Cardiac septum (tissue), 1 donor: ENCODE results near the gene GNAI3. TPM values are rescaled to one million over a fixed set of nuclear protein-coding genes. Genes with fewer than 3 reads are reported as not detected.

ENCODE experiments used
- DNase-seq: peaks from one replicate; pipeline ENCODE4 v3.0.0-alpha.2; 2020; ENCODE audit warnings: low spot score
- intact Hi-C: fragments of 100-400 bp; cut with DNase I; formaldehyde crosslinking; loops from one replicate; pipeline ENCODE4 v1.14.0; 2022
- total RNA-seq: library from RNA; stranded (reverse); fragmentation: NEBNext Ultra II Directional; extraction: Animal tissue kit (Norgen Biotek cat#: 25700); gene quantifications from one replicate; pipeline ENCODE4 v1.2.1, GENCODE V29; 2021
- donor health status: DM: no; HTN: no; CAD: no.

GNAI3 gene
- total RNA-seq, 1 donor from 2014 or later: 3.9 TPM

DNA sequence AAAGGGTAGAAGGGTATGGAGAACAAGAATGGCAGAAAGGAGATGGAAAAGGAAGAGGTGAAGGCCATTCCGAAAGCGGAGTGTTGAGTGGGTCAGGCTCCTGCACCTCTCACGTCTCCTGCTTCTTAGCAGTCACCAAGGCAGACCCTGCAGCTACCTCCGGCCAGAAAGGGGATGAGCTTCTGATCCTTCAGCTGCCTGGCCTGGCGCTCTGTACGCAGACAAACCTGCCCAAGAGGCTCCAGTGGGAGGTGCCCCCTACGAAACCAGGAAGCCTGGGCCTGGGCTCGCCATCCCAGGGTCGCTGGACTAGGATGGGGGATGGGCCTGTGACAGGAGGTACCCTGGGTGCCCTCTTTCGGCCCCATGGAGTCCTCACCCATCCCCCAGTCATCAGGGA is 5.8 kb upstream of the GNAI3 start:
- peak; percentile 61 for DNase-seq
- intact Hi-C loops: no loop called here

DNA sequence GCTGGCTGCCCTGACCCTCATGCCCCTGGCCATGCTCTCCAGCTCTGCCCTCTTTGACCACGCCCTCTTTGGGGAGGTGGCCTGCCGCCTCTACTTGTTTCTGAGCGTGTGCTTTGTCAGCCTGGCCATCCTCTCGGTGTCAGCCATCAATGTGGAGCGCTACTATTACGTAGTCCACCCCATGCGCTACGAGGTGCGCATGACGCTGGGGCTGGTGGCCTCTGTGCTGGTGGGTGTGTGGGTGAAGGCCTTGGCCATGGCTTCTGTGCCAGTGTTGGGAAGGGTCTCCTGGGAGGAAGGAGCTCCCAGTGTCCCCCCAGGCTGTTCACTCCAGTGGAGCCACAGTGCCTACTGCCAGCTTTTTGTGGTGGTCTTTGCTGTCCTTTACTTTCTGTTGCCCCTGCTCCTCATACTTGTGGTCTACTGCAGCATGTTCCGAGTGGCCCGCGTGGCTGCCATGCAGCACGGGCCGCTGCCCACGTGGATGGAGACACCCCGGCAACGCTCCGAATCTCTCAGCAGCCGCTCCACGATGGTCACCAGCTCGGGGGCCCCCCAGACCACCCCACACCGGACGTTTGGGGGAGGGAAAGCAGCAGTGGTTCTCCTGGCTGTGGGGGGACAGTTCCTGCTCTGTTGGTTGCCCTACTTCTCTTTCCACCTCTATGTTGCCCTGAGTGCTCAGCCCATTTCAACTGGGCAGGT is 5.0 kb upstream of the GNAI3 start:
- intact Hi-C loops: no loop called here
- DNase-seq: peak; percentile 57

DNA sequence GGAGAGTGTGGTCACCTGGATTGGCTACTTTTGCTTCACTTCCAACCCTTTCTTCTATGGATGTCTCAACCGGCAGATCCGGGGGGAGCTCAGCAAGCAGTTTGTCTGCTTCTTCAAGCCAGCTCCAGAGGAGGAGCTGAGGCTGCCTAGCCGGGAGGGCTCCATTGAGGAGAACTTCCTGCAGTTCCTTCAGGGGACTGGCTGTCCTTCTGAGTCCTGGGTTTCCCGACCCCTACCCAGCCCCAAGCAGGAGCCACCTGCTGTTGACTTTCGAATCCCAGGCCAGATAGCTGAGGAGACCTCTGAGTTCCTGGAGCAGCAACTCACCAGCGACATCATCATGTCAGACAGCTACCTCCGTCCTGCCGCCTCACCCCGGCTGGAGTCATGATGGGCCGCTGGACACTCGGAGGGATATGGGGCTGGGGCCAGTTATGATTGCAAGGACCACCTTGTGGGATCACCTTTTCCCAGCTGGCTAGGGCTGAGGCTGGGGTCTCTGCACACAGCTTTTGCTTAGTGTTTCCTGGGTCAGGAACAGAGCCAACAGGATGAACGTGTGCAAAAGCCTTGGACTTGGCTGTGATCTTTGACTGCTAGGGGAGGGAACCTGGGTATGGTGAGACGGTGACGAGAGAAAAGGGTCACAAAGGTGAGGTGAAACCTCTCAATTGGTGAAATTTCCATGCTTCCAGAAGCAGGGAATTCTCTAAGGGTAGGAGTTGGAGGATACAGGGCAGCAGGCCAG is 4.3 kb upstream of the GNAI3 start:
- intact Hi-C loops: no loop called here
- peak; percentile 68 for DNase-seq

DNA sequence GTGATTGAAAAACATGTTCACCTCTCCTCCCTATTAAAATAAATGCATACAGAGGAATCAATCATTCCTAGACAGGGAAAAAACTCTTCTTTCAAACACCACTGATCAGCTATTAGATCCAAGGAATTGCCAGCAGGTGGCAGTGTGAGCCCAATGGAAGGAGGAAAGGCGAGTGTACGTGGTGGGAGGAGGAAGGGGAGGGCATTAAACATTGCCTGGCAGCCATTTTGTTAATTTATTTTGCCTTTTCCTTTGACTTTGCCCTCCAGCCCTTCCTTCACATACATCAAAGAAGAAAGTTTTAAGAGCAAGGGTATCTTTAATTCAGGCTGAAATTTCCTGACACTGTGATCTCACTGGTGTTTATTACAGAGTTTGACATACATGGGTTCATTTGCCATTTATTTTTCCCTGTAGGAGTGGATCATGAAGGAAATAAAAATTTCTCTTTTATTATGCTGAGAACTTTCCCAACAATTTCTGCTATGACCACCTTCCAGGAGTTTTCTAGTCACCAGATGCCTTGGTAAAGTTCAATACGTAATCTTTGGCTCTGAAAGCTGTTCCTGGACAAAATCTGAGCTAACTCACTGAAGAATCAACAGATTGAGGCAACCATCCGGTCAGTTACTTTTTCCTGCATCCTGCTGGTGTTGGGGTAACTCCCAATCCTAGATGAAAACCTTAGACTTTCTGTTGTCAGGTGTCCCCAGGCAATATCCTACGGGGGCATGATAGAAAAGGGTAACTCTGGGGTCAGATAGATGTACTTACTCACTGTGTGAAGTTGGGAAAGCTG is 1.9 kb upstream of the GNAI3 start:
- peak; percentile 92 for DNase-seq
- intact Hi-C loops: loop anchor here (1.0 to 5.0 kb wide), 3 partner anchors 82 to 436 kb away; partner anchors contain the start of gene AHCYL1

DNA sequence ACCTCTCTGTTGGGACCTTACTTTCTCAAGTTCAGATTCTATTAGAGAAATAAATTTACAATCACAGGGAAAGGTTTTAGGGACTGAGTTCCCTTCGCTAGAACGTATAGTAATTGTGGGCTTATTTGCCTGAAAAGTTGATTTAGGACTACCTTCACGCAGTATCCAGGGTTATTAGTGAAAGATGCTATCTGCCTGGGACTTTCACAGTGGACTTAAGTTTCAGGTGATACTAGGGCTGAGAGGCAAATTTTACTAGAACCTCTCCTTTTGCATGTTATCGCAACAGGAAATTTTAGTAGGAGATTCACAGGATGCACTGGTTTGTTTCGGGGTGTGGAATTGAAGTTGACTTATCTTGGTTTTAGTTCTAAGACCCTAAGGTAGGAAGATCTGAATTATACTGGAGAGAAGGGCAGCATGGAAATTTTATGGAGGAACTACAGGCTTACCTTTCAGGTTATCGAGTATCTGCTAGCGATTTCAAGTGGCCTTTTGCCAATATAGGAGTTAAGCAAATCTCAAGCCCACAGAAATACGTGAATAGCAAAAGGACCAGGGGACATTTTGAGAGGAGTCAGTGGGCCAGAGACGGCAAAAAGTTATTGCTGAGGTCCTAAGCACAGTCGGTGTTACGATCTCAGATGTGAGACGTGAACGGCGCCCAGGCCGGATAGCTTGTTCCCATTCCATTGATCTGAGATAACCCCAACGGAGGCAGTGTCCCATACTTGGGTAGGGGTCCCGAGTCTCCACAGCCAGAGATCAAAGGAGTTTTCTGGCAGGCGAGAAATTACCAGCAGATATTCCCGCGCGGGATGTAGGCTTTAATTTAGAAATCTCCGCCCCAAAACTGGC is 723 bp upstream of the GNAI3 start:
- intact Hi-C loops: loop anchor here (2.0 to 5.0 kb wide), 3 partner anchors 73 to 435 kb away; partner anchors contain the start of gene AHCYL1
- no peak for DNase-seq

DNA sequence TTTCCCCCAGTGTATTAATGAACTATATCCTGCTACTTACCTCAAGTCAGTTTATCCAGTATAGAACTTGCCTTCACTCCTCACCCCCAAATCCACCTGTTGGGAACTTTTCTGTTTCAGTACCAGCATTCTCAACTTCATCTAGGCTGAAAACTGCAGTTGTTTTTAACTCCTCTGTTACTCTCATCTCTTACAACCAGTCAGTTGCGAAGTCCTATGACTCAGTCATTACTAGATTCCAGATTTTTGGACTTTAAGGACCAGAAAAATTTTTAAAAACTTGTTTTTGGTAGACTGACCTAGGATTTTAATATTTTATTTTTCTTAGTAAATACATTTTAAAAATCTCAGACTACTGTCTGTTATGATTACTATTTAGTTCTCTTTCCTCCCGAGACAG is 8.1 kb downstream of the GNAI3 start:
- no peak for DNase-seq
- intact Hi-C loops: no loop called here

DNA sequence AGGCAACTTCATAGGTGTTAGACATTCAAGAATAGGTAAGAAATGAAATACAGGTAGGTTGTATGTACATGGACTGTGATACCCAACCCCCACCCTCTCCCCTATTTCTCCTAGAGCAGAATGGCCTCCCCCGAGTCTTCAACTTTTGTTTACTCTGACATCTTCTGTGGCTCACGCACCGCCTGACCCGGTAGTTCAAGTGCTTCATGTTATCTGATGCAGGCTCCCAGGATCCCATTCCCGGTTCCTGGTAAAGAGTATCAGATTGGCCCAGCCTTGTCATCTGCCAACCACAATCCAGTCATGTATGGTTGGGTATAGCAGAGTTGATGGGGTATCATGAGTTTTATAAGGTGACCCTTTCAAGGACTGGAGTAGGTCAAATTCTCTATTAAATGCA is 9.1 kb downstream of the GNAI3 start:
- DNase-seq: no peak
- intact Hi-C loops: no loop called here

DNA sequence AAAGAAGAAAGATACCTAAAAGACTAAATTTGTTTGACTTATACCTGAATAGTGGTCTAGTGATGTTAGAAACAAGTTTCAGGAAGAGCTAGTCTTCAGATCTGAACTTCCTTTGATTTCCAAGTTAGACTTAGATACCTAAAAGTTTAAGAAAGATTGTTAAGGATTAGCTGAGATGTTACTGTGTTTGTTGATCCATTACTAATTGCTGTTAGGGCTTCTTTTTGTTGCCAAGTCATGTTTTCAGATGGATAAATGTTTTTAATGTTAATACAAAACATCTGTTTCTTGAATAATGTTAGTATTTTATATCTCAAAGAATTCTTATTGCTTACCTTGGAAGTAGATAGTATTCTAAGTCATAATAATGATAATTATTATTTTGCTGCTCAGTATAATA is 11.6 kb downstream of the GNAI3 start:
- intact Hi-C loops: no loop called here
- DNase-seq: no peak

DNA sequence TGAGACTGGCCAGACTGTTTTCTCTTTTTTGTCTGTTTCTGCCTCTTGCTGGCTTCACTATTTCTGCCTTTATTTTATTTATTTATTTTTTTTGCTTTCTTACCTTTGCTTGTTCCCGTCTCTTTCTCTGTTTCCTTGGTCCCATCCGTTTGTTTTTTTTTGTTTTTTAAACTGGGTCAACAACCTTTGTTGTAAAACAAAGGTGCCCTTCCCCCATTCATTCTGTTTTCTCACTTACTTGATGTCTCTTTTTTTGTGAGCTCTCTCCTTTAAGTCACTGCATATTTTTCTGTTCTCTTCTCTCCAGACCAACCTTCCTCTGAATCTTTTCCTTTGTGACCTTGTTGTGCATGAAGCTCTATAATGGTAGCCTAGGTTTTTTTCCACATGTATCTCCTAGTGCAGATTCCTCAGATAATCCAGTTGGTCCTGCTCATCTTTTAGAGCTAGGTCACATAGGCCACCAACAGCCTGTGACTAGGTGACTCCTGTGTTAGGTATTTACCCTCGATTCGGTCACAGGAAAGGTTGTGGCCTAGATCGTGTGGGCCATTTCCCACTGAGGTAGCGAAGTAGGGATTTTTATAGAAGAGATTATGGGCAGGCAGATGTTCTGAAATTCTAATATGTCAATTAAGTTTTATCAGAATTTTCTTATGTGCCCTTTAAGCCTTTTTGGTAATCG is 15.9 kb downstream of the GNAI3 start:
- DNase-seq: no peak
- intact Hi-C loops: no loop called here

DNA sequence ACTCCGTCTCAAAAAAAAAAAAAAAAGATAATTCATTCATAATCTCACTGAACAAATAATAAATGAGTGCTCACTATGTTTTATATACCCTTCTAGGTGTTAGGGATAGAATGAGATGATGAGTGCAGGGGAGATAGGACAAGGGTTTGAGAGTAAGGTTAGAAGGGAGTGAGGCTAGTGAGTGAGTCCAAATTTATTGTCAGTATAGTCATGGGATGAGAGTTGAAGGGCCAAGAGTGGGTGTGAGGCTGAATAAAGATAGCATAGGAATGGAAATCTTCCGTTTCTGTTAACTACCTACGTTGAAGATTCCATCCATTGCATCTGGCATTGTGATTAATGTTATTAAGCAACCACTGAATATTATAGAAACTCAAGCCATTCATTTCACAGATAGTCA is 16.8 kb downstream of the GNAI3 start:
- intact Hi-C loops: no loop called here
- no peak for DNase-seq

DNA sequence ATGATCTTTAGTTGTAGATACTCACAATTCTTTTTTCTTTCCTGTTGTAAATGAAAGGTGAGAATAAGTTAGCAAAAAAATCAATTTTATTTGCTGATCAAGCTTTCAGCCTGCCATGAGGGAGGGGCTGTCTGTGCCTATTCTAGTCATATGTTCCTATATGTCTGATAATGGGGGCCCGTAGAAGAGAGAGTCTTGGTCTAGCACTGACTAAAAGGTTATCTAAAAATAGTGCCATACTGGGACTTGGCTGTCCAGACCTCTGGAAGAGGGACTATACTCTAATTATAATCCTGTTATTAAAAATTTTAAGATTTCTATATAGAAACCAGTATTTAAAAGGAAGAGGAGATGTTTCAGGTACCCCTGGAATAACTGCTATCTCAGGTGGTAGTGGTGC is 18.6 kb downstream of the GNAI3 start:
- no peak for DNase-seq
- intact Hi-C loops: no loop called here

DNA sequence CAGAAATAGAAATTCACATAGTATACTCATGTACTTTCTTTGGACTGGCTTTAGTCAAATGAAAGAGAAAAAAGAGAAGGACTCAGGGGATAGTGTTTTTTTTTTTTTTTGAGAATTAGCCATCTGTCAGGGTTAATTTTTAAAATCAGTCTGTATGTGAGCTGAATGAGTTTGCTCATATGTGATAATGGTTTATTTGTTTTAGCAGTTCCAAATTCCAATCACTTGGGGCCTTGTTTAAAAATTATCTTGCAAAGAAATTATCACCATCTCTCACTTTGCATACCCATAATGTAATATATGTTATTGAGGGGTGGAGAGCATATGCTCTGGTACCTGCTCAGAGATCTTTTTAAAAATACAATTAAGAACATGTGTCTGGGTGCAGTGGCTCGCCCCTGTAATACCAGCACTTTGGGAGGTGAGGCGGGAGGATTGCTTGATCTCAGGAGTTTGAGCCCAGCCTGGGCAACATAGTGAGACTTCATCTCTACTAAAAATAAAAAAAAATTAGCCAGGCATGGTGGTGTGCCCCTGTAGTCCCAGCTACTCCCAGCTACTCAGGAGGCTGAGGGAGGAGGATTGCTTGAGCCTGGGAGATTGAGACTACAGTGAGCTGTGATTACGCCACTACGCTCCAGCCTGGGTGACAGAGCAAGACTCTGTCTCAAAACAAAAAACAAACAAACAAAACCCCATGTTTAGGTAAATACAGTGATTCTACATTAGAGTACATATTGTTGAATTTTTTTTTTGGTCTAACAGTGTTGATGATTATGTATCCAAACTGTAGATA is 19.7 kb downstream of the GNAI3 start:
- DNase-seq: no peak
- intact Hi-C loops: no loop called here

DNA sequence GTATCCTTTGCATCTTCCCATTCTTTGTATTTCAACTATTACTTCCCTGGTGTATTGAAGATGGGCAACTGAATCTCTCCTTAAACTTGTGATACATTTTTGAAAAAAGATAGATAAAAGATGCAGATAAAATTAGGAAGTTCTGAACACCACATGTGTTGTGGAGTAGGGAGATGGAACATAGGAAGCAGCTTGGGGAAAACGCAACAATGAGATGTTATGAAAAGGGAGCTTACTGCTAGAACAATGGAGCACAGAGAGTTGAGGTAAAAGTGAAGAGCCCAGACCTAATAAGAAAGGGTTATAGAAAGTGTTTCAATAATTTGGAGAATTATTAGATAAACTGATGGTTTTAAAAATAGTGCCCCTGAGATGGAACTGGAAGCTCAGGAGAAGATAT is 20.9 kb downstream of the GNAI3 start:
- DNase-seq: no peak
- intact Hi-C loops: no loop called here

DNA sequence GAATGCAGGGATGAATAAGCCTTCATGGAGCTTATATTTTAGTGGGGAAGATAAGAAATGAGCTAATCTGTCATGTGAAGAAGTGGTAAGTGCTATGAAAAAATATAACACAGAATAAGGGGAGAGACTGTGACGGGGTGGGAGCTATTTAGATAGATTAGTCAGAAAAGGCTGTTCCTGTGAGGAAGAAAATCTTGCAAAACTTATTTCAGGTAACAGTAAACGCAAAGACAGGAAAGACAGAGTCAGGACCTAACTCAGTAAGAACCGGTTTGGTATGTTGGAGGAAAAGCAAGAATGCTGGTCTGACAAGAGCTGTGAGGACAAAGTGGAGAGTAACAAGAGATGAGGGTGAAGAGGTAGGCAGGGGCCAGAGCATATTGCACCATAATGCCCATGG is 22.0 kb downstream of the GNAI3 start:
- DNase-seq: no peak
- intact Hi-C loops: no loop called here

DNA sequence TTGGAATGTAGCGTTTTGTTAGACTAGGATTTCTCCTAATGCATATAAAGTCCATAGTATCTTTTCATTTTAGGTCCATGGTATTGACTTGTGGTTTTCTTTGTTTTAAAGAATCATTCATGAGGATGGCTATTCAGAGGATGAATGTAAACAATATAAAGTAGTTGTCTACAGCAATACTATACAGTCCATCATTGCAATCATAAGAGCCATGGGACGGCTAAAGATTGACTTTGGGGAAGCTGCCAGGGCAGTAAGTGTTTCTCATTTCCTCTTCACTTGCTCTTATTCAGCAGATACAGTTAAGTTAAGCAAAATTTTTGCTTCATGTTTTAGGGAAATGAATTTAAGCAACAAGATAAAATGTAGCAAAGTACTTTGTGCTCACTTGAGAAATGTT is 25.4 kb downstream of the GNAI3 start:
- no peak for DNase-seq
- intact Hi-C loops: no loop called here

DNA sequence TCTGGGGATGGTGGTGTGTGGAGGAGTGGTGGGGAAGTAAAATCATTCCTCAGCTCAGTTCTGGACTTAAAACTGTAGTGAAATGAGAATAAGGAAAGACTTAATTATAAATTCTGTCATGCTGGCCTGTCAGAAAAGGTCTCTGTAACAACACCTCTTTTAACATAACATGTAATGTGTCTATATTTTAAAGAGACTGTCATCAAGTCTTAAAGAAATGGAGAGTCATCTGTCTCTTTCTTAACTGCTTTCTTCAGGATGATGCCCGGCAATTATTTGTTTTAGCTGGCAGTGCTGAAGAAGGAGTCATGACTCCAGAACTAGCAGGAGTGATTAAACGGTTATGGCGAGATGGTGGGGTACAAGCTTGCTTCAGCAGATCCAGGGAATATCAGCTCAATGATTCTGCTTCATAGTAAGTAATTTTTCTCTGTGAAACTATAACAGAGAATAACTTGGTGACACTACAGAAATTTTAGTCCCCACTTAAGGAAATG is 30.6 kb downstream of the GNAI3 start:
- intact Hi-C loops: no loop called here
- DNase-seq: no peak

DNA sequence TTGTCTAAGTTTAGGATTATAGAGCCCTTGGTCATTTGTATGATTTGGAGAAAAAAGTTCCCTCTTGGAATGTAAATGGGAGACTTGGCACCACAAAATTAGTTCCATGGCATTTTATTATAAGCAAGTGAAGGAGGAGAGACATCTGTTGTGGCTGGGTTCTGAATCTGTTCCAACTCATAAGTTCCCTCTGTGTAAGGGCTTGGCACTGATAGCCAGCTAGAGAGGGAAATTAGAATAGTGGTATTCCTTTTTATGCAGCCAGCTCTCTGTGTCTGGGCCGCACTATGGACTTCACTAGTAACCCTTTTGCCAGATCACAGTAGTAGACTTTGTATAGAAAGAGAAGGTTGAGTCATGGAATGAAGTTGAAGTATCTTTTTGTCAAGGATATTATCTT is 31.1 kb downstream of the GNAI3 start:
- intact Hi-C loops: no loop called here
- no peak for DNase-seq

DNA sequence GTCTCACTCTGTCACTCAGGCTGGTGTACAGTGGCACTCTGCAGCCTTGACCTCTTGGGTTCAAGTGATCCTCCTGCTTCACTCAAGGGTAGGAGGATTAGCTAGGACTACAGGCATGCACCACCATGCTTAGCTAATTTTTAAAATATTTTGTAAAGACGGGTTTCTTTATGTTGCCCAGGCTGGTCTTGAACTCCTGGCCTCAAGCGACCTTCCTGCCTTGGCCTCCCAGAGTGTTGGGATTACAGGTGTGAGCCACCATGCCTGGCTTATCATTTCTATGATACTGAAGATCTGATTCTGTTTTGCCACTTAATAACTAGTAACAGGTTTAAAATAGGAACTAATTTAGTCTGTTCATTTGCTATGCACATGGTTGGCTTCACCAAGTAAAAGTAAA is 33.6 kb downstream of the GNAI3 start:
- no peak for DNase-seq
- intact Hi-C loops: no loop called here
